Adipocyte (in vitro differentiated cells): Measurements from ENCODE around the gene COL6A1.
A peak's percentile ranks its signal among the peaks of the same experiment; 100 is the strongest.

ENCODE experiments used
- DNase-seq: peaks from one replicate; pipeline ENCODE4 v3.0.0-alpha.2; 2015; ENCODE audit warnings: low read depth
- H3K27me3 ChIP-seq: replicated peaks from 2 replicates; pipeline ENCODE4 v1.7.0; 2013; ENCODE audit warnings: mild to moderate bottlenecking, low read length, moderate library complexity; ENCODE audit not compliant: control insufficient read depth, insufficient read depth
- H3K36me3 ChIP-seq: 2 replicates; pipeline ENCODE4 v1.7.0; 2013; ENCODE audit warnings: low read length, mild to moderate bottlenecking, moderate library complexity; ENCODE audit not compliant: control insufficient read depth, insufficient read depth, severe bottlenecking
- H3K4me1 ChIP-seq: 2 replicates; pipeline ENCODE4 v1.7.0; 2013; ENCODE audit warnings: mild to moderate bottlenecking, low read length, moderate library complexity; ENCODE audit not compliant: control insufficient read depth, insufficient read depth
- H3K4me3 ChIP-seq: 2 replicates; pipeline ENCODE4 v1.7.0; 2013; ENCODE audit warnings: mild to moderate bottlenecking, low read length, moderate library complexity
- H3K9ac ChIP-seq: 2 replicates; pipeline ENCODE4 v1.7.0; 2013; ENCODE audit warnings: mild to moderate bottlenecking, low read length, moderate library complexity
- H3K9me3 ChIP-seq: 2 replicates; pipeline ENCODE4 v1.7.0; 2013; ENCODE audit warnings: mild to moderate bottlenecking, low read length, moderate library complexity; ENCODE audit not compliant: control insufficient read depth

Gene COL6A1

GRCh38 chr21:45988366-45989347, 7.1 kb downstream of the COL6A1 start:
- peaks cover 62% of the 10 kb centered on the region for H3K4me1 ChIP-seq
- no peak for DNase-seq
- peaks cover 84% of the 10 kb centered on the region for H3K36me3 ChIP-seq
- no peaks in the 10 kb centered on the region for H3K27me3 ChIP-seq
- H3K4me3 ChIP-seq = no peak overlapping the region
- no peaks in the 10 kb centered on the region for H3K9me3 ChIP-seq
- peak overlapping the region; percentile 80 for H3K9ac ChIP-seq

- no peak overlapping the region for H3K4me3 ChIP-seq
- H3K36me3 ChIP-seq = peaks cover 87% of the 10 kb centered on the region
- no peaks in the 10 kb centered on the region for H3K27me3 ChIP-seq
- no peak for DNase-seq
- H3K9ac ChIP-seq = peak overlapping the region; percentile 80
- peaks cover 64% of the 10 kb centered on the region for H3K4me1 ChIP-seq
- no peaks in the 10 kb centered on the region for H3K9me3 ChIP-seq
Observed at GRCh38 chr21:45989355-45990048, 7.9 kb downstream of the COL6A1 start.

DNA sequence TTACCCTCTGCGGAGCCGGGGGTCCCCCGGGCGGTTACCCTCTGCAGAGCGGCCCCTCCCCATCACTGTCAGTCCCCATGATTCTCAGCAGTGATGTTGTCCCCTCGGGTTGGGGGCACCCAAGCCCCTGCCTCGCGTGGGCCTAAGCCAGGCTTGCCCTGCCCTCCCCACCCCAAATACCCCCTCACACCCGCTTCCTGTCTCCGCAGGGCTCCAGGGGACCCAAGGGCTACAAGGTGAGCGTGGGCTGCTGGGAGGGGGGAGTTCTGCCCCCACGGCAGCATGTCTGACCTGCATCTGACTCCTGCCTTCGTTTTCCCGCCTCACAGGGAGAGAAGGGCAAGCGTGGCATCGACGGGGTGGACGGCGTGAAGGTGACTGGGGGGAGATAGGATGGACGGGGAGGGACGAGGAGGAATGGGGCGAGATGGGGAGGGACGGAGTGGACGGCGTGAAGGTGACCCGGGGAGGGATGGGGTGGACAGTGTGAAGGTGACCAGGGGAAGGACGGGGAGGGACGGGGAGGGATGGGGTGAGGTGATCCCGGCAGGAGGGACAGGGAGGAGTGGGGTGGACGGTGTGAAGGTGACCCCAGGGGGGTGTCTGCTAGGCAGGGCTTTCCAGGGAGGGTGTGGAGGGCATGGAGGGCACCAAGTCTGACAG, 8.6 kb downstream of the COL6A1 start:
- peaks cover 87% of the 10 kb centered on the region for H3K36me3 ChIP-seq

DNA sequence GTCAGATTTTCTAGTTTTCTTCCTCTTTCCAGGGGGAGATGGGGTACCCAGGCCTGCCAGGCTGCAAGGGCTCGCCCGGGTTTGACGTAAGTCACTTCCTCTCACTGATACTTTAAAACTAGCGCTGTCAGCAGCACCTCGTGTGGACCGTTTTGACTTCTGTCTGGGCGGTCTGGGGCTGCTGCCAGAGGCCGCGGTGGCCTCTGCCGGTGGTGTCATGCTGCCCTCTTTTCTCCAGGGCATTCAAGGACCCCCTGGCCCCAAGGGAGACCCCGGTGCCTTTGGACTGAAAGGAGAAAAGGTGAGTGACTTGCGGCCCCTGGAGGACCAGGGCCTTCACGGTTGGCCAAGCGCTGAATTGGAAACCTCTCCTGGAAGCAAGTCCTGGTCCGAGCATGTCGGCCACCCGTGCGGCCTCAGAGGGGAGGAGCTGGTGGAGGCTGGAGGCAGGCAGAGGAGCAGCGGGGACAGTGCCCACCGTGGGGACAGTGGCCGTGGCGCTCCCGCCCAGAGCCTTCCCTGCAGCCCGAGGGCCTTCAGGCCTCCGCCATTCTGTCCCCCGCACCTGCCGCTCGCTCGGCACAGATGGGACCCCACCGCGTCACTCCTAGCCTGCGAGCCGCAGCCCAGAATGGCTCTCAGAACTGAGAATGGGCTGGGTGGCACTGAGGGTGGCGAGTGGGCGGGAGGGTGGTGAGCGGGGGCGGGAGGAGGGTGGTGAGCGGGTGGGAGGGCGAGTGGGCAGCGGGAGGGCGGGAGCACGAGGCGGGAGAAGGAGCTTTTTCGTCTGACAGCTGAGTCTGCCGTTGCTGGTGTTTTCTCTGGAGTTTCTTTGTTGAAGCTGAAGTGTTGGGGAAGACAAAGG, 9.4 kb downstream of the COL6A1 start:
- Histone ChIP-seq H3K4me3 (no peak overlapping the region), H3K4me1 (peaks cover 63% of the 10 kb centered on the region), H3K9me3 (no peaks in the 10 kb centered on the region), H3K36me3 (peaks cover 87% of the 10 kb centered on the region), H3K27me3 (no peaks in the 10 kb centered on the region), H3K9ac (peak overlapping the region; percentile 80)
- no peak for DNase-seq

More for the DNA sequence above, 8.6 kb downstream of the COL6A1 start:
- H3K4me1 ChIP-seq = peaks cover 64% of the 10 kb centered on the region
- no peaks in the 10 kb centered on the region for H3K9me3 ChIP-seq
- H3K27me3 ChIP-seq = no peaks in the 10 kb centered on the region
- no peak for DNase-seq
- H3K4me3 ChIP-seq = no peak overlapping the region
- H3K9ac ChIP-seq = peak overlapping the region; percentile 69

- Histone ChIP-seq H3K4me3 (no peak overlapping the region), H3K27me3 (no peaks in the 10 kb centered on the region), H3K4me1 (peaks cover 60% of the 10 kb centered on the region), H3K36me3 (peaks cover 87% of the 10 kb centered on the region), H3K9ac (peak overlapping the region; percentile 80), H3K9me3 (no peaks in the 10 kb centered on the region)
- DNase-seq = no peak
Observed at GRCh38 chr21:45991606-45992300, 10.2 kb downstream of the COL6A1 start.

DNA sequence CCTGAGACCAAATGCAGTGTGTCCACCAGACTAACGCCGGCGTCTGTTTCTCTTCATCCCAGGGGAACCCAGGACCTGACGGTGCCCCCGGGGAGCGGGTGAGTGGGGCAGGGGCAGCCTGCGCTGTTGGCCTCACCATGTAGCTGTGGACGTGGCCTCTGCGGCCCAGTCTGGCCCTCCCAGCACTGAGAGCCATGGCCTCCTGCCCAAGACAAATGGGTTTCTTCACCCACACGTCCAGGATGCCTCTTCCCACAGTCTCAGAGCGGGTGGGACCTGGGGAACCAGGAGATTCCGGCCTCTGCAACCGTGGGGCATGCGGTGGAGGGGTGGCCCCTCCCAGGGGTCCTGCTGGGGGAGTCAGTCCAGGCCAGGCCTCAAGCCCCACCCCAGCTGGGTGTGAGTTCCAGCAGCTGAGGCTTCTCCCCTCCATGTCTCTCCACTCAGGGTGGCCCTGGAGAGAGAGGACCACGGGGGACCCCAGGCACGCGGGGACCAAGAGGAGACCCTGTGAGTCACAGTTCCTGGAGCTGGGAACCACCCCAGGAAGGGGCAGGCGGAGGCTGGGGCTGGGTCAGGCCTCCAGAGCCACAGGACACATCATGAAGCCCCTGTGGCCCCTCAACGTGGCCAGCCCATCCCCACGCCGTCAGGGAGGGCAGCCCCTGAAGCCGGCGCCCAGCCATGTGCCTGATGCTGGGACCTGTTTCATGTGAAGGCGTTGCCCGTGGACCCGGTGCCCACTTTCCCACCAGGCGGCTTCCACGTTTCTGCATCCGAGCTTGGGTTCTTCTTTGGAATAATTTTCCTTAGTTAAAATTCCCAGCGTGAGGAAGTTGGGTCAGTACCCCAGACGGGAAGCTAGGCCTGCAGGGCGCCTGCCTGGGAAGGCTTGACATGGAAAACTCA, 11.0 kb downstream of the COL6A1 start:
- peaks cover 88% of the 10 kb centered on the region for H3K36me3 ChIP-seq
- H3K4me1 ChIP-seq = peaks cover 54% of the 10 kb centered on the region
- H3K4me3 ChIP-seq = no peak overlapping the region
- no peaks in the 10 kb centered on the region for H3K9me3 ChIP-seq
- no peaks in the 10 kb centered on the region for H3K27me3 ChIP-seq
- H3K9ac ChIP-seq = peak overlapping the region; percentile 80
- DNase-seq = no peak

- H3K9ac ChIP-seq = peak overlapping the region; percentile 80
- peaks cover 96% of the 10 kb centered on the region for H3K36me3 ChIP-seq
- peak overlapping the region; percentile 15 for H3K4me3 ChIP-seq
- no peak for DNase-seq
- no peaks in the 10 kb centered on the region for H3K27me3 ChIP-seq
- peaks cover 54% of the 10 kb centered on the region for H3K4me1 ChIP-seq
- no peaks in the 10 kb centered on the region for H3K9me3 ChIP-seq
Observed at GRCh38 chr21:45993210-45994085, 11.9 kb downstream of the COL6A1 start.

GRCh38 chr21:45994086-45994661, 12.6 kb downstream of the COL6A1 start:
- Histone ChIP-seq H3K9me3 (no peaks in the 10 kb centered on the region), H3K27me3 (no peaks in the 10 kb centered on the region), H3K36me3 (peaks cover 95% of the 10 kb centered on the region), H3K4me3 (peak overlapping the region; percentile 15), H3K4me1 (peaks cover 54% of the 10 kb centered on the region), H3K9ac (peak overlapping the region; percentile 80)
- no peak for DNase-seq
